ENCODE measurements around the gene TMEM119. TPM values are rescaled to one million over a fixed set of nuclear protein-coding genes. Genes with fewer than 3 reads are reported as not detected.

The TMEM119 gene
- total and polyA plus RNA-seq, 7 experiments from 2014 or later, result 0.13 to 1.6 (median 0.50) TPM; not detected in 1

GRCh38 chr12:108589028-108589839, 8.7 kb downstream of the TMEM119 start:
- no peaks in the 10 kb centered on the region for H3K9me3 ChIP-seq (ENCODE audit: control insufficient read depth in 2 of 3, low read length in 3 of 3)
- H3K4me1 Mint-ChIP-seq, result peaks cover 0 to 1% (median 0%) of the 10 kb centered on the region in 7 donors
- H3K27me3 ChIP-seq (ENCODE audit: control insufficient read depth in 2 of 2, insufficient read depth in 2 of 2, low read length in 2 of 2), result no peaks in the 10 kb centered on the region
- no peaks in the 10 kb centered on the region for H3K4me1 ChIP-seq (ENCODE audit: control insufficient read depth in 2 of 2, insufficient read depth in 2 of 2, low read length in 2 of 2)
- no peaks in the 10 kb centered on the region for H3K27me3 Mint-ChIP-seq
- no peak overlapping the region for H3K4me3 Mint-ChIP-seq
- no peak overlapping the region for H3K4me3 ChIP-seq (ENCODE audit: low read length)
- H3K36me3 Mint-ChIP-seq, result no peaks in the 10 kb centered on the region
- no peak overlapping the region for H3K27ac ChIP-seq (ENCODE audit: low read depth, low read length)
- ChIA-PET CTCF (interaction anchor here (0.6 kb wide), 1 partner anchor 1464 kb away, joined by 3 read pairs; no protein-coding TSS in a partner anchor), POLR2A (no interaction called here)
- peak overlapping the region in 1 of 9 donors; percentile 55 for H3K27ac Mint-ChIP-seq
- DNase-seq, result no peak
- no peaks in the 10 kb centered on the region for H3K36me3 ChIP-seq (ENCODE audit: control insufficient read depth in 2 of 3, insufficient read depth in 3 of 3, low read length in 3 of 3)
- intact Hi-C loops (cut with micrococcal nuclease), result no loop called here
- ATAC-seq, result no peak
- H3K9me3 Mint-ChIP-seq, result no peaks in the 10 kb centered on the region

- no peaks in the 10 kb centered on the region for H3K9me3 ChIP-seq (ENCODE audit: control insufficient read depth in 2 of 3, low read length in 3 of 3)
- DNase-seq, result no peak
- H3K27ac Mint-ChIP-seq, result peak overlapping the region in 1 of 9 donors; percentile 38
- H3K4me3 ChIP-seq (ENCODE audit: low read length), result no peak overlapping the region
- no peaks in the 10 kb centered on the region for H3K4me1 ChIP-seq (ENCODE audit: control insufficient read depth in 2 of 2, insufficient read depth in 2 of 2, low read length in 2 of 2)
- no peaks in the 10 kb centered on the region for H3K9me3 Mint-ChIP-seq
- H3K4me3 Mint-ChIP-seq, result no peak overlapping the region
- no peak overlapping the region for H3K27ac ChIP-seq (ENCODE audit: low read depth, low read length)
- ChIA-PET CTCF (no interaction called here), POLR2A (no interaction called here)
- intact Hi-C loops (cut with micrococcal nuclease), result no loop called here
- H3K27me3 ChIP-seq (ENCODE audit: control insufficient read depth in 2 of 2, insufficient read depth in 2 of 2, low read length in 2 of 2), result no peaks in the 10 kb centered on the region
- peaks cover 0 to 1% (median 0%) of the 10 kb centered on the region in 7 donors for H3K4me1 Mint-ChIP-seq
- no peaks in the 10 kb centered on the region for H3K36me3 ChIP-seq (ENCODE audit: control insufficient read depth in 2 of 3, insufficient read depth in 3 of 3, low read length in 3 of 3)
- no peak for ATAC-seq
- no peaks in the 10 kb centered on the region for H3K27me3 Mint-ChIP-seq
- no peaks in the 10 kb centered on the region for H3K36me3 Mint-ChIP-seq
Observed at GRCh38 chr12:108587826-108588225, 10.1 kb downstream of the TMEM119 start.

GRCh38 chr12:108586306-108586705, 11.6 kb downstream of the TMEM119 start:
- H3K4me3 Mint-ChIP-seq, result no peak overlapping the region
- Histone ChIP-seq H3K27ac (ENCODE audit: low read depth, low read length) (no peak overlapping the region), H3K4me1 (ENCODE audit: control insufficient read depth in 2 of 2, insufficient read depth in 2 of 2, low read length in 2 of 2) (no peaks in the 10 kb centered on the region), H3K27me3 (ENCODE audit: control insufficient read depth in 2 of 2, insufficient read depth in 2 of 2, low read length in 2 of 2) (no peaks in the 10 kb centered on the region), H3K4me3 (ENCODE audit: low read length) (no peak overlapping the region), H3K9me3 (ENCODE audit: control insufficient read depth in 2 of 3, low read length in 3 of 3) (no peaks in the 10 kb centered on the region), H3K36me3 (ENCODE audit: control insufficient read depth in 2 of 3, insufficient read depth in 3 of 3, low read length in 3 of 3) (no peaks in the 10 kb centered on the region)
- H3K9me3 Mint-ChIP-seq, result no peaks in the 10 kb centered on the region
- ATAC-seq, result no peak
- H3K4me1 Mint-ChIP-seq, result peaks cover 0 to 1% (median 0%) of the 10 kb centered on the region in 7 donors
- POLR2A ChIA-PET, result interaction anchor here (0.8 kb wide), 1 partner anchor 14 kb away, joined by 3 read pairs; no protein-coding TSS in a partner anchor
- intact Hi-C loops (cut with micrococcal nuclease), result no loop called here
- no peaks in the 10 kb centered on the region for H3K36me3 Mint-ChIP-seq
- no peak for DNase-seq
- H3K27ac Mint-ChIP-seq, result no peak overlapping the region
- CTCF ChIA-PET, result no interaction called here
- no peaks in the 10 kb centered on the region for H3K27me3 Mint-ChIP-seq

GRCh38 chr12:108585864-108586263, 12.0 kb downstream of the TMEM119 start:
- Mint-ChIP-seq H3K9me3 (no peaks in the 10 kb centered on the region), H3K36me3 (no peaks in the 10 kb centered on the region), H3K27me3 (no peaks in the 10 kb centered on the region), H3K27ac (no peak overlapping the region), H3K4me1 (peaks cover 0 to 1% (median 0%) of the 10 kb centered on the region in 7 donors), H3K4me3 (no peak overlapping the region)
- Histone ChIP-seq H3K4me3 (ENCODE audit: low read length) (no peak overlapping the region), H3K4me1 (ENCODE audit: control insufficient read depth in 2 of 2, insufficient read depth in 2 of 2, low read length in 2 of 2) (no peaks in the 10 kb centered on the region), H3K9me3 (ENCODE audit: control insufficient read depth in 2 of 3, low read length in 3 of 3) (no peaks in the 10 kb centered on the region), H3K36me3 (ENCODE audit: control insufficient read depth in 2 of 3, insufficient read depth in 3 of 3, low read length in 3 of 3) (no peaks in the 10 kb centered on the region), H3K27me3 (ENCODE audit: control insufficient read depth in 2 of 2, insufficient read depth in 2 of 2, low read length in 2 of 2) (no peaks in the 10 kb centered on the region), H3K27ac (ENCODE audit: low read depth, low read length) (no peak overlapping the region)
- intact Hi-C loops (cut with micrococcal nuclease), result no loop called here
- DNase-seq (no peak), ATAC-seq (no peak)
- ChIA-PET POLR2A (interaction anchor here (0.8 kb wide), 1 partner anchor 14 kb away, joined by 3 read pairs; no protein-coding TSS in a partner anchor), CTCF (interaction anchor here (0.6 kb wide), 1 partner anchor 222 kb away, joined by 4 read pairs; no protein-coding TSS in a partner anchor)

- no peak overlapping the region for H3K4me3 Mint-ChIP-seq
- Histone ChIP-seq H3K36me3 (ENCODE audit: control insufficient read depth in 2 of 3, insufficient read depth in 3 of 3, low read length in 3 of 3) (no peaks in the 10 kb centered on the region), H3K27me3 (ENCODE audit: control insufficient read depth in 2 of 2, insufficient read depth in 2 of 2, low read length in 2 of 2) (no peaks in the 10 kb centered on the region), H3K4me1 (ENCODE audit: control insufficient read depth in 2 of 2, insufficient read depth in 2 of 2, low read length in 2 of 2) (no peaks in the 10 kb centered on the region), H3K9me3 (ENCODE audit: control insufficient read depth in 2 of 3, low read length in 3 of 3) (no peaks in the 10 kb centered on the region), H3K4me3 (ENCODE audit: low read length) (no peak overlapping the region), H3K27ac (ENCODE audit: low read depth, low read length) (no peak overlapping the region)
- H3K27me3 Mint-ChIP-seq, result no peaks in the 10 kb centered on the region
- DNase-seq (no peak), ATAC-seq (no peak)
- intact Hi-C loops (cut with micrococcal nuclease), result no loop called here
- peaks cover 0 to 1% (median 0%) of the 10 kb centered on the region in 7 donors for H3K4me1 Mint-ChIP-seq
- peak overlapping the region in 1 of 9 donors; percentile 19 for H3K27ac Mint-ChIP-seq
- H3K36me3 Mint-ChIP-seq, result no peaks in the 10 kb centered on the region
- ChIA-PET POLR2A (interaction anchor here (0.6 kb wide), 1 partner anchor 30 kb away, joined by 3 read pairs; no protein-coding TSS in a partner anchor), CTCF (no interaction called here)
- no peaks in the 10 kb centered on the region for H3K9me3 Mint-ChIP-seq
Observed at GRCh38 chr12:108584456-108585065, 13.3 kb downstream of the TMEM119 start.

GRCh38 chr12:108583991-108584390, 13.9 kb downstream of the TMEM119 start:
- Mint-ChIP-seq H3K27me3 (no peaks in the 10 kb centered on the region), H3K36me3 (peaks cover 0 to 1% (median 0%) of the 10 kb centered on the region in 5 donors), H3K4me3 (no peak overlapping the region), H3K9me3 (peaks cover 0 to 2% (median 0%) of the 10 kb centered on the region in 11 donors), H3K27ac (no peak overlapping the region), H3K4me1 (peaks cover 0 to 2% (median 0%) of the 10 kb centered on the region in 7 donors)
- ChIA-PET CTCF (no interaction called here), POLR2A (no interaction called here)
- Histone ChIP-seq H3K9me3 (ENCODE audit: control insufficient read depth in 2 of 3, low read length in 3 of 3) (no peaks in the 10 kb centered on the region), H3K4me3 (ENCODE audit: low read length) (no peak overlapping the region), H3K36me3 (ENCODE audit: control insufficient read depth in 2 of 3, insufficient read depth in 3 of 3, low read length in 3 of 3) (no peaks in the 10 kb centered on the region), H3K4me1 (ENCODE audit: control insufficient read depth in 2 of 2, insufficient read depth in 2 of 2, low read length in 2 of 2) (no peaks in the 10 kb centered on the region), H3K27me3 (ENCODE audit: control insufficient read depth in 2 of 2, insufficient read depth in 2 of 2, low read length in 2 of 2) (no peaks in the 10 kb centered on the region), H3K27ac (ENCODE audit: low read depth, low read length) (no peak overlapping the region)
- intact Hi-C loops (cut with micrococcal nuclease), result no loop called here
- no peak for ATAC-seq
- no peak for DNase-seq
